HL-60 (cell line): ENCODE data around the gene ETV5.

Experiments used
- DNase-seq, 2 experiments: peaks; one replicate each; pipeline ENCODE4 v3.0.0-alpha.2; 2010 to 2020; ENCODE audit warnings: low read depth in 1 of 2, low spot score in 1 of 2
- H3K27ac ChIP-seq: fragments of 250-450 bp; sonication (Bioruptor Pico); replicated peaks from 2 replicates; pipeline ENCODE4 v1.5.1; 2020; ENCODE audit warnings: mild to moderate bottlenecking, moderate library complexity
- H3K27me3 ChIP-seq: fragments of 250-450 bp; sonication (Bioruptor Pico); 2 replicates; pipeline ENCODE4 v1.5.1; 2021; ENCODE audit warnings: mild to moderate bottlenecking, moderate library complexity; ENCODE audit not compliant: insufficient read depth, poor library complexity, severe bottlenecking
- H3K4me3 ChIP-seq: replicated peaks from 2 replicates; pipeline ENCODE4 v1.5.1; 2011; ENCODE audit warnings: mild to moderate bottlenecking, control low read depth, low read length; ENCODE audit not compliant: insufficient read depth
- CTCF ChIP-seq: IDR thresholded peaks from one replicate; pipeline ENCODE4 v1.5.1; 2011; ENCODE audit warnings: low read length, control low read depth, inconsistent platforms; ENCODE audit not compliant: insufficient read depth
- GABPA ChIP-seq: IDR thresholded peaks from 2 replicates; pipeline ENCODE4 v1.6.1; 2012; ENCODE audit warnings: low read depth
- POLR2AphosphoS5 ChIP-seq: IDR thresholded peaks from 2 replicates; pipeline ENCODE4 v1.6.1; 2012; ENCODE audit warnings: low read depth
- REST ChIP-seq: IDR thresholded peaks from 2 replicates; pipeline ENCODE4 v1.6.1; 2012; ENCODE audit warnings: low read depth; ENCODE audit not compliant: insufficient replicate concordance
- SPI1 ChIP-seq: IDR thresholded peaks from 2 replicates; pipeline ENCODE4 v1.6.1; 2012; ENCODE audit warnings: low read depth, mild to moderate bottlenecking, borderline replicate concordance

Gene ETV5

GRCh38 chr3:186044968-186045367 is 63.9 kb downstream of the ETV5 start:
- TF ChIP-seq CTCF: no peak
- no peak for TF ChIP-seq POLR2AphosphoS5
- no peak for TF ChIP-seq REST
- TF ChIP-seq GABPA: no peak
- no peak for TF ChIP-seq SPI1
- no peak for DNase-seq
- Histone ChIP-seq H3K27ac (no peak overlapping the region), H3K4me3 (no peak overlapping the region), H3K27me3 (no peaks in the 10 kb centered on the region)

- TF ChIP-seq GABPA (no peak), CTCF (no peak), REST (no peak), SPI1 (no peak), POLR2AphosphoS5 (no peak)
- Histone ChIP-seq H3K4me3 (no peak overlapping the region), H3K27me3 (no peaks in the 10 kb centered on the region), H3K27ac (no peak overlapping the region)
- DNase-seq: no peak
These were observed 64.5 kb downstream of the ETV5 start for GRCh38 chr3:186044427-186044826.

- no peak for DNase-seq
- no peak for TF ChIP-seq CTCF
- TF ChIP-seq GABPA: no peak
- TF ChIP-seq POLR2AphosphoS5: no peak
- TF ChIP-seq SPI1: no peak
- no peak for TF ChIP-seq REST
- Histone ChIP-seq H3K27me3 (no peaks in the 10 kb centered on the region), H3K27ac (no peak overlapping the region), H3K4me3 (no peak overlapping the region)
These were observed 66.2 kb downstream of the ETV5 start for GRCh38 chr3:186042521-186043202.
